C4-2B (cell line): ENCODE results near the gene SLC15A4.

Experiments
- CTCF ChIP-seq: fragments of 450-650 bp; conservative IDR thresholded peaks from 2 replicates; pipeline ENCODE4 v1.5.1; 2017; ENCODE audit warnings: mild to moderate bottlenecking
- ZFX ChIP-seq: fragments of 450-650 bp; IDR thresholded peaks from 2 replicates; pipeline ENCODE4 v1.6.1; 2017

GRCh38 chr12:128852885-128853599 lies 29.3 kb upstream of the SLC15A4 start, which contains the start of gene GLT1D1:
- TF ChIP-seq CTCF, result no peak
- no peak for TF ChIP-seq ZFX
